ENCODE data around the gene TRAF3.
"Not testable (repeated sequence)": the region's sequence is repeated elsewhere in the genome, so short reads cannot be mapped to it uniquely, and the experiment has no call there.

TRAF3 gene

DNA sequence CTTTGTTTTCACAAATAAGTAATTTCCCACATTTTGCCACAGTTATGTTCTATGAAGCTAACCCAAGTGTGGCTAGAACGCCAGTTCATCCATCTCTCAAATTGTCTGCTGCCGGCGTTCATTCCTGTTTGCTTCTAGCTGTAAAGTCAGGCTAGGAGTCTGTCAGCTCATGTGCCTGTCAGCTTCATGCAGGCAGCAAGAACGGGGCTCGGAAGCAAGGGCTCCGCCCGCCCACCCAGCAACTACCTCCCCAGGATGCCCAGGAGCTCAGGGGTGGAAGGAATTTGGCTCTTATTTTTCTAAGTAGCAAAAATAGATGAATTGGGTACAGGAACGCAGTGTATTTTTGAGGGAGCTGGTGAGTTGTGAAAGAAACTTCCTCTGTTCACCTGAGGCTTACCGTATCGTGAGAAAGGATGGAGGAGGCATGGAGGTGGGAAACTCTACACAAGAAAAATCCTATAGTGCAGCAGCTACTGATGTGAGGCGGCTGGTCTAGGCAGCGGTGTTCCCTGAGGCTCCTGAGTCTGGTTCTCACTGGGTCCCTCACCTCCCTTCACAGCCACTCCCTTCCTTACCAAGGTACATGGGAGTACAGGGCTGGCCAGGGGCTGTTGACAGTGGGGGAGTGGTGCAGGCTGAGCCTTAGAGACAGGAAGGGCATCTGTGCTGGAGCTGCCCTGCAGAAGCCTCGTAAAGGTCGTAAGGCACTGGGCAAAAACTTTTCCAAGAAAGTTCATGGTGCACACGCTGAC, 90.8 kb downstream of the TRAF3 start:
- no peak for DNase-seq

GRCh38 chr14:102868956-102869547, 91.8 kb downstream of the TRAF3 start:
- DNase-seq, result no peak

- DNase-seq, result no peak
These were observed 93.0 kb downstream of the TRAF3 start for GRCh38 chr14:102870246-102870645.

GRCh38 chr14:102870994-102871831, 94.0 kb downstream of the TRAF3 start:
- no peak for DNase-seq

DNA sequence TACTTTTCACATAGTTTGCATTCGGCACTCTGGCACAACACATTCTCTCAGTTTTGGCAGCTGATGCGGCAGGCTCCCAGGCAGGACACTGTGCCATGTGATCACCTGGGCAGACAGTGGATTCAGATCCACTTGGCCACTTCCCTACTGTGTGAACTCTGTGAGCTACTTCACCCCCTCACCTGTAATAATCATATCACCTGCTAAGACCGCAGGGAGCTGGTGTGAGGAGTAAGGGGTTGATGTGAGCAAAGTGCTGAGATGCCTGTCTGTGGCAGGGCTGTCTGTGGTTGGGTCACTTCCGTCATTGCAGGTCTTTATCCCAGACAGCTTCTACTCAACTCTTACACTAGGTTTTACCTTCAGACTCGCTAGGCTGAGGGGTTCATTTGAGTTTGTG, 94.8 kb downstream of the TRAF3 start:
- no peak for DNase-seq

GRCh38 chr14:102873131-102873530, 95.9 kb downstream of the TRAF3 start:
- DNase-seq, result no peak

GRCh38 chr14:102873546-102874061, 96.4 kb downstream of the TRAF3 start:
- no peak for DNase-seq

DNA sequence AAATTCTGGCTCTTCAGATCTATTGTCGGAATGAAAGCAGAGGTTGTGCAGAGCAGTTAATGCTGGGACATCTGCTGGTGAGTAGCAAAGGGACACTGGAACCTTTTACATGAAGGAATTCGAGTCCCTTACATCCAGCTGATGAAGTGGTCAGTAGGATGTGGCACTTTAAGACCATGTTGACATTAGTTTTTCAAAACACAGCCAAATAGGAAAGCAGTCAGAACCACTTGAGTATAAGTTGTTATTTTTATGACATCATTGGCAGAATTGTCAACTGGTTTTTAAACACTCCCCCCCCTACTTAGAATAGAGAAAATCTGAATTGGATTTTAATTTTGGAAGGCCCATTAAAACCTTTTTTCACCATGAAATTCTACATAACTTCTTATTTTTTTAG, 98.4 kb downstream of the TRAF3 start:
- DNase-seq, result no peak

GRCh38 chr14:102877511-102877910, 100.3 kb downstream of the TRAF3 start:
- not testable (repeated sequence) for DNase-seq

DNA sequence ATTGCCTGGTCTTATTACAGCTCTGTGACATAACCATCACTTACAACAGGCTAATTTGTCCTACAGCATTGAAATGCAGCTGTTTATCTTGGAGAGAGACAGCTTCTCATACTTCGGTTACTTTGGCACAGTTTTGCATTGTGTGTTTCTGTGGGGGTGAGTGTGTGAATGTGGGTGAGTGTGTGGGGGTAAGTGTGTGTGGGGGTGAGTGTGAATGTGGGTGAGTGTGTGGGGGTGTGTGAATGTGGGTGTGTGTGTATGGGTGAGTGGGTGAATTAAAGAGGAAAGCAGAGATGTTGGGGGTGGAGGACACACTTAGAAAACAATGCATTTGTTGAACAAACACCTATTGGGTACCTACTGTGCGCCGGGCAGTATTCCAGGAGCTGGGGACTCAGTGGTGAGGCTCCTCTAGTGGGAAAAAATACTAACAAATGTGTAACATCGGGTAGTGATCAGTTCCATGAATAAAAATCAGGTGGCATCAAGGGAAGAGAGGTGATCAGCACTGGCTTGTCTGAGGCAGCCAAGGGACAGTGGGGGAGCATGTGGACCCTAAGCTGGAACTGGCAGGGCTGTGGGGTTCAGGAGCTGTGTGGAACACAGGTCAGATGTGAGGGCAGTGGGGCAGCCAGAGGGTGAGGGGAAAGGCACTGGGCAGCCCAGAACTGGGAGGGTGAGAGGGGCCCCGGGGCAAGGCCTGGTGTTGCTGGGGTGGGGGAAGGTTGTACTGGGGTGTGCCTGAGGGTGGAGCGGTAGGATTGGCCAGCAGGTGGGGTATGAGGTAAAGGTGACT, 101.1 kb downstream of the TRAF3 start:
- DNase-seq, result no peak

DNA sequence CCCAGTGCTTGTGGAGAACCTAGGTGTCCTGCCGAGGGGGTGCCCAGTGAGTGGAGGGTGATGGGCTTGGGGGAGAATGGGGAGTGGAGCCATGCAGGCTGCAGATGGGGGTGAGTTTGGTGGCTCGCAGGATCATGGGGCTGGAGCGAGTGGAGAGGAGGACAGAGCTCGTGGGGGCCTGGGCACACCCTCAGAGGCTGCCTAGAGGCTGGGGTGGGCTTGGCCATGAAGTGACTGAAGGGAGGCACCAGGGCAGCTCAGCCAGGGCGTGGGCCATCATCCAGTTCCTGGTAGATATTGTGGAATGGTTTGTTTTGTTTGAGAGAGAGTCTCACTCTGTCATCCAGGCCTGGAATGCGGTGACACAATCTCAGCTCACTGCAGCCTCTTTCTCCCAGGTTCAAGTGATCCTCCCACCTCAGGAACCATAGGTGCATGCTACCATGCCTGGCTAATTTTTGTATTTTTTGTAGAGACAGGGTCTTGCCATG, 101.8 kb downstream of the TRAF3 start:
- no peak for DNase-seq

- no peak for DNase-seq
These were observed 105.1 kb downstream of the TRAF3 start for GRCh38 chr14:102882226-102882906.

- DNase-seq, result no peak
These were observed 105.9 kb downstream of the TRAF3 start for GRCh38 chr14:102883089-102883541.

DNA sequence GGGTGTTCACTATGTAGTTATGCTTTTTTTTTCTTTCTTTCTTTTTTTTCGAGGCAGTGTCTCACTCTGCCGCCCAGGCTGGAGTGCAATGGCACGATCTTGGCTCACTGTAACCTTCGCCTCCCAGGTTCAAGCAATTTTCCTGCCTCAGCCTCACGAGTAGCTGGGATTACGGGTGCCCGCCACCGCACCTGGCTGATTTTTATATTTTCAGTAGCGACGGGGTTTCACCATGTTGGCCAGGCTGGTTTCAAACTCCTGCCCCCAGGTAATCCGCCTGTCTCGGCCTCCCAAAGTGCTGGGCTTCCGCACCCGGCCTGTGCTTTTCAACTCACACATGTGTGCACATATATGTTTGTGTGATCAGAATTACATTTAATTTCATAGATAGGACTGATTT, 106.3 kb downstream of the TRAF3 start:
- no peak for DNase-seq

- no peak for DNase-seq
These were observed 108.6 kb downstream of the TRAF3 start for GRCh38 chr14:102885737-102886447.

DNA sequence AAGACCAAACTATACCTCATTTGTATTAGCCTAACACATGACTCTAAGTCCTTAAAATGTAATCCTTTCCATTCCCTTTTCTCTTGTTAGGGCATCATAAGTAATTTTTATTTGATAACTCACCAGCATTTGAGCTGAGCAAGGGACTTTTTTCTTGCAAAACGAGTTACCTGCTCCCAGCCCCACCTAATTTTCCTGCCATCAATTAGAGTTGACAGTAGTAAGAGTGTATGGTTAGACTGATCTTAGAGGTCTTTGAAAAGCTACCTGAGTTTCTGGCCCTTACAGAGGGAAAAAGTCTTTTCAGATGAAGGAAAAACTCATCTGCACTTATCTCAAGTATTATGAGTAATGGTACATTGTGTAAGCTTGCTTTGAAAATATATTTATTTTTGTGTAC, 111.5 kb downstream of the TRAF3 start:
- DNase-seq, result no peak

DNA sequence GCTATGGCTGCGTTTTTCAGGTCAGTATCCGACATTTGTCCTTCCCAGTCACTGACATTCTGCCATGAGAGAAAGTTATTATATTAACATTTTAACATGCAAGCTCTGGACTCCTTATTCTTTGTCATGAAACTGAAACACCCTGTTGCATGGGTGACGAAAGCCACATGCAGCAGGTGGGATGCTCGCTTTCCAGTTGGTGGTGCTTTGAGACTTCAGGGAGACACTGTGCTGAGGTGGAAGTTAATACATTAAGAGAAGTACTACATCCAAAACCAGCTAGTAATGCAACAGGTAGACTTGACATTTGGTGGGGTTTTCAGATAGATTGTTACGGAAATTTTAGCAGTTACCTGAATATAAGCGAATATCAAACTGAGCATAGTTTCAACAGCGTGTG, 112.4 kb downstream of the TRAF3 start:
- no peak for DNase-seq

GRCh38 chr14:102891111-102891510, 113.9 kb downstream of the TRAF3 start:
- no peak for DNase-seq

- no peak for DNase-seq
These were observed 114.3 kb downstream of the TRAF3 start for GRCh38 chr14:102891556-102891955.

GRCh38 chr14:102892651-102893050, 115.4 kb downstream of the TRAF3 start:
- no peak for DNase-seq

GRCh38 chr14:102893452-102893851, 116.2 kb downstream of the TRAF3 start:
- no peak for DNase-seq

All from NCI-H2171 (cell line).